LNCaP clone FGC (cell line): ENCODE data around the gene RPS5.
A peak's percentile ranks its signal among the peaks of the same experiment; 100 is the strongest.
"Not testable (repeated sequence)": the region's sequence is repeated elsewhere in the genome, so short reads cannot be mapped to it uniquely, and the experiment has no call there.

ENCODE experiments used
- DNase-seq: peaks from one replicate; pipeline ENCODE4 v3.0.0-alpha.2; 2011; ENCODE audit warnings: low read depth
- H3K4me3 ChIP-seq: 2 replicates; pipeline ENCODE4 v1.5.1; 2011; ENCODE audit warnings: mild to moderate bottlenecking, low read depth, low read length, control low read depth
- TF ChIP-seq, protein P1 (sequence below): IDR thresholded peaks from 2 replicates; pipeline ENCODE4 v1.5.1; 2012; ENCODE audit warnings: mild to moderate bottlenecking; ENCODE audit not compliant: control insufficient read depth, insufficient read depth; ENCODE audit errors: extremely low read depth

RPS5 gene

DNA sequence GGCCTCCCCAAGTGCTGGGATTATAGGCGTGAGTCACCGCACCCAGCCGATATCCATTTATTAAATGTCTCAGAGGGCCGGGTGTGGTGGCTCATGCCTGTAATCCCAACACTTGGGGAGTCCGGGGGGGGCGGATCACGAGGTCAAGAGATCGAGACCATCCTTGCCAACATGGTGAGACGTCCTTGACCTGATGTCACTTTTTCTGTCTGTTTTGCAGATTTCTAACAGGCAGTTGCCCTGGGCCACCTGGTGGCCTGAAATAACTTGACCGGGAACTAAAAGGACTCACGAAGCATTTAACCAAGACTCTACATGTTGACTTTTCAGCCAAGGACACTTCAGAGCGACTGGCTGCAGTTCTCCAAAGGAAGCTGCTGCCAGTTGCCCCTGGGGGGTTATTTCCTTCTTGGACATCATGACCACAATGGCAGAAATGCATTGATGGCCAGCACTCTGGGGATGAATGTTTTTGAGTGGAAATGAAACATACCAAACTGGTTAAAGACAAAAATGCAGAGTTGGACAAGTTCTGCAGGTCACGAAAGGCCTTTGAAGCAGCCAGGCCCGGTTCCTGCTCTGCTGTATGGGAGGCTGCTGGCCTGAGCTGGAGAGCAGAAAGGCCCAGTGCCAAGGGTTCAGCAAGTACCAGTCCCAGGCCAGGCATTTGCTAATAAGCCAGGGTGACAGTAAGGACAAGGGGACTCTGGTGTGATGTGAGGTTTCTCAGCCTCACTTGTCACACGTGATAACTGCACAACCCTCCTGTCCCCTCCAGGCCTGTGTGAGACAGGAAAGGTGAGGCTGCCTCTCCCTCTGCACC is 14.5 kb upstream of the RPS5 start:
- no peak for DNase-seq
- TF ChIP-seq, protein P1, sequence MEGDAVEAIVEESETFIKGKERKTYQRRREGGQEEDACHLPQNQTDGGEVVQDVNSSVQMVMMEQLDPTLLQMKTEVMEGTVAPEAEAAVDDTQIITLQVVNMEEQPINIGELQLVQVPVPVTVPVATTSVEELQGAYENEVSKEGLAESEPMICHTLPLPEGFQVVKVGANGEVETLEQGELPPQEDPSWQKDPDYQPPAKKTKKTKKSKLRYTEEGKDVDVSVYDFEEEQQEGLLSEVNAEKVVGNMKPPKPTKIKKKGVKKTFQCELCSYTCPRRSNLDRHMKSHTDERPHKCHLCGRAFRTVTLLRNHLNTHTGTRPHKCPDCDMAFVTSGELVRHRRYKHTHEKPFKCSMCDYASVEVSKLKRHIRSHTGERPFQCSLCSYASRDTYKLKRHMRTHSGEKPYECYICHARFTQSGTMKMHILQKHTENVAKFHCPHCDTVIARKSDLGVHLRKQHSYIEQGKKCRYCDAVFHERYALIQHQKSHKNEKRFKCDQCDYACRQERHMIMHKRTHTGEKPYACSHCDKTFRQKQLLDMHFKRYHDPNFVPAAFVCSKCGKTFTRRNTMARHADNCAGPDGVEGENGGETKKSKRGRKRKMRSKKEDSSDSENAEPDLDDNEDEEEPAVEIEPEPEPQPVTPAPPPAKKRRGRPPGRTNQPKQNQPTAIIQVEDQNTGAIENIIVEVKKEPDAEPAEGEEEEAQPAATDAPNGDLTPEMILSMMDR: peak; percentile 22; the same call in 1 of the 2 replicates
- no peak overlapping the region for H3K4me3 ChIP-seq

DNA sequence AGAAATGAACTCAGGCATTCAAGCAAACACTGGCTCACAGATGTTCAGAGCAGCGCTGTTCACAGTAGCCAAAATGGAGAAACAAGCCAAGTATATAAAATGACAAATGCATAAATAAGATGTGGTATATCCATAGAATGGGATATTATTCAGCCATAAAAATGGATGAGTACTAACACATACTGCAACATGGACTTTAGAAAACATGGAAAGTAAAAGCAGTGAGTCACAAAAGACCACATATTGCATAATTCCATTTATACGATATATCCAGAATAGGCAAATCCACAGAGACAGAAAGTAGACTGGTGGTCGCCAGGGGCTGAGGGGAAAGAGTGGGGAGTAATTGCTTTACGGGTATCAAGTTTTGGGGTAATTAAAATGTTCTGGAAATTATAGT is 12.9 kb upstream of the RPS5 start:
- DNase-seq: no peak

DNA sequence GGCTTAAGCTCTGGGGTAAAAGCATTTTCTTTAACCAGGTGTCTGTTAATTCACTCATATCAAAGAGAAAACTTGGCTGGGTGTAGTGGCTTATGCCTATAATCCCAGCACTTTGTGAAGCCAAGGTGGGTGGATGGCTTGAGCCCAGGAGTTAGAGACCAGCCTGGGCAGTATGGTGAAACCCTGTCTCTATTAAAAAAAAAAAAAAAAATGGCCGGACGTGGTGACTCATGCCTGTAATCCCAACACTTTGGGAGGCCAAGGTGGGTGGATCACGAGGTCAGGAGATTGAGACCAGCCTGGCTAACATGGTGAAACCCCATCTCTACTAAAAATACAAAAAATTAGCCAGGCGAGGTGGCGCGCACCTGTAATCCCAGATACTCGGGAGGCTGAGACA is 10.3 kb upstream of the RPS5 start:
- H3K4me3 ChIP-seq, DNase-seq: not testable (repeated sequence)

More for the DNA sequence above, 12.9 kb upstream of the RPS5 start:
- TF ChIP-seq, protein P1: no peak
- no peak overlapping the region for H3K4me3 ChIP-seq

DNA sequence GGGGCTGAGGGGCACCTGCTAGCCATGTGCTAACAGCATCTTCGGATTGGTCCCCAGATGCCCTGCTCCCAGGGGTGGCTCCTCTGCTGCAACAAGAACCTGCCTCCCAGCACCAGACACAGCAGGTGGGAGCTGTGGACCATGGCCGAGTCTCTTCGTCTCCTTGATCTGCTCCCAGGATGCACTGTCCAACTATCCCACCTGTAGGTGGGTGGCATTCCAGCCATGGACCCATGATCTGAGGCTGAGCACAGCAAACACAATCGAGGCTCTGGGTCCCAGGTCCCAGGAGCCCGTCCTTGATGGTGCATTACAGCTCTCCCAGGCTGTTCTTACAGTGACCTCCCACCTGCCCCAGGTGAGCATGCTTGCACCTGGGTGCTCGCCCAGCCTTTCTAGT is 7.8 kb upstream of the RPS5 start:
- TF ChIP-seq, protein P1: no peak
- H3K4me3 ChIP-seq: peak overlapping the region; percentile 74
- no peak for DNase-seq

DNA sequence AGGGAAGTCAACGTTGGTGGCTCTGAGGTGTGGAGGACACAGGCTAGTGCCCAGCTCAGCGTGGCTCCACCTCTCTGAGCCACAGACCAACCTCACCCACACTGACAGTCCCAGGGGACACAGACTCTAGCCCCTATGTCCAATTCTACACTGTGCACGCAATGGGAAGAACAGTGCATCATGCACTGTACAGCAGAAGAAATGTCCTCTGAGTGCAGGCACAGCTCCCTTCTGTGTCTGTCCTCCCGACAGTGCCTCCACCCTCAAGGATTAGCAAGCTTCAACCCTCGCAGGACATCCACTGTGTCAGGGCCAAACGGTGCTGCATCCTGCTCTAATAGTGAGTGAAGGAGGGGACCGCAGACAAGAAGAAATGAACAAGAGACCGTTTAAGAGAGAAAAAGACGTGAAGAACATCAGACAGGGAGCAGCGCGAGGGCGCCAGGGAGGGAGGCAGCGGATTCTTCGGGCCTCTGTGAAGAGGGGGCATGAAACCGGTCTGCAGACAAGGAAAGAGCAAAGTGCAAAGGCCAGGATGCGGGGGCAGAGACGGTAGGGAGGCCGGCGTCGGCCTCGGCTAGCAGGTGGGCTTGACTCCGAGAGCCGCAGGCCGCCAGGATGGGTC is 6.9 kb upstream of the RPS5 start:
- DNase-seq: no peak
- H3K4me3 ChIP-seq: peak overlapping the region; percentile 74
- TF ChIP-seq, protein P1: no peak

DNA sequence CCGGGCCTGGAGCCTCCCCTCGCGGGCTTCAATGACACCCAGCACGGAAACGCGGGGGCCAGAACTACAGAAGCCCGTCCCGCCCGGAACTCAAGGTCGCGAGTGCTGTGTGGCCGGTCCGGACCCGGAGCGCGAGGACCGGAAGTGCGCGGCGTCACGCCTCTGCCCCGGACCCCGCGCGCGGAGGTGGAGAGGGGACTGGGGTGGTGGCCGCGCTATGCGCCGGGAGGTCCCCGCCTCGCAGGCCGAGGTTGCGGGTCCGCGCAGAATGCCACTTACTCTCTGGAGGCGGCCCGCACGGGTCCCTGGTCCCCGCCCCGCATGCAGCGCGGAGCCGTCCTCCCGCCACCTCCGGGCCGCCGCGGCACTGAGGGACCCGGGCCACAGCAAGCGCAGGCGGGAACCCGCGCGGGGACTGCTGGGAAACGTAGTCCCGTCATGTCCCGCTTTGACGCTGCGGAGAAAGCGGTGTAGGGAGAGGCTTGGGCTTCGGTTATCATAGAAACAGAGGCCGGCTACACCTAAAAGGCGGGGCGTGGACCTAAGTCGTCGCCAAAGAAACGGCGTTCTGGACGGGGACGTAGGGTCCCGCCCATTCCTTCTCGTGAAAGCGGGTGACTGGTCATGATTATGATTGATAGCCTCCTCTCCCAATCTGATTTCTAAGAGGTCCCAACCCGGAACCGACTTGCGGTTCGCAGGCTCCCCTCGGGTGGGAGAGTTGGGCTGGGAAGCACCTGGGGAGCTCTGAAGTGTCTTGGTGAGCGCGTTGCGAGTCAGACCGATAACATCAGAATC is 6.2 kb upstream of the RPS5 start, which contains the start of gene ZNF837:
Gene ZNF837 (minus strand): TSS at position 369 of the 798 bp plus-strand sequence. CDS start 11,698 bp downstream, outside the sequence.
- H3K4me3 ChIP-seq: peak within 1 kb of the TSS; percentile 74
- TF ChIP-seq, protein P1: no peak
- DNase-seq: peak; percentile 100
